ENCODE data around the gene FRAS1.
"Not testable (repeated sequence)": the region's sequence is repeated elsewhere in the genome, so short reads cannot be mapped to it uniquely, and the experiment has no call there.

The FRAS1 gene

DNA sequence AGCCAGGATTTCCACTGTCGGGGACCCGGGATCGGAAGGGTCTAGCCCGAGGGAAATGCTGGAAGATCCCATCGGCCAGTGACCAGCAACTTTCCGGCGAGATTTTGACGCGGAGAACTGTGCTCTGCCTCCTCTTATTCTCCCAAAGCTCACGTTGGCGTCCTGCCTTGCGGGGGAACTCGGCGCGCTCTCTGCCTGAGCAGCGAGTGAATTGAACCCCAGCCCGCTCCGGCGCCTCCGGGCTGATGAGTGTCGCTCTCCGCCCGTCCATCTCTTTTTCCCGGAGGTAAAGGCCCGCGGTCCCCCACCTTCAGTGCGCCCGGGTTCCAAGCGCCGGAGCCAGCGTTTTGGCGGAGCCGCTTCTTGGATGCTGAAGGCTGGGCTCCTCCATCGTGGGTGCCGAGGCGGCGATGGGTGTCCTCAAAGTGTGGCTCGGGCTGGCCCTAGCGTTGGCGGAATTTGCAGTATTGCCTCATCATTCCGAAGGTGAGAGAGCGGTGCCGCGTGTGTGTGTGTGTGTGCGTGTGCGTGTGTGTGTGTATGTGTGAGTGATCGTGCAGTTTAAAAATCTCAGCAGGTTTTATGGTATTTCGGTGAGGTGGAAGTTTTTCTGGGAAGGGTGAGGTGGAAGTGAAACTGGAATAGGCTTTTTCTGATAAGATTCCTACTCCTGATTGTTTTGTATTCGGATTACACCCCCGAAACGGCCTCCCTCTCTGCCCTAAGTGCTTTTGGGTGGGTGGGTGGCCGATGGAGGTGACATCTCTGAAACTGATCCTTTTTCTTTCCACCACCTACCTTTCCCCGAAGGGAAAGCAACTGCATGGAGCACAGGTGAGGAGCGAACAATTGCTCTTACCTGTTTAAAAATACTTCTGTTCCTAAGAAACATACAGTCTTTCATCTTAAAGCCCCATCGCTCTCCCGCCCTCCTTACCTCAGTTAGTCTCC is 752 bp downstream of the FRAS1 start:
- no peak for DNase-seq

DNA sequence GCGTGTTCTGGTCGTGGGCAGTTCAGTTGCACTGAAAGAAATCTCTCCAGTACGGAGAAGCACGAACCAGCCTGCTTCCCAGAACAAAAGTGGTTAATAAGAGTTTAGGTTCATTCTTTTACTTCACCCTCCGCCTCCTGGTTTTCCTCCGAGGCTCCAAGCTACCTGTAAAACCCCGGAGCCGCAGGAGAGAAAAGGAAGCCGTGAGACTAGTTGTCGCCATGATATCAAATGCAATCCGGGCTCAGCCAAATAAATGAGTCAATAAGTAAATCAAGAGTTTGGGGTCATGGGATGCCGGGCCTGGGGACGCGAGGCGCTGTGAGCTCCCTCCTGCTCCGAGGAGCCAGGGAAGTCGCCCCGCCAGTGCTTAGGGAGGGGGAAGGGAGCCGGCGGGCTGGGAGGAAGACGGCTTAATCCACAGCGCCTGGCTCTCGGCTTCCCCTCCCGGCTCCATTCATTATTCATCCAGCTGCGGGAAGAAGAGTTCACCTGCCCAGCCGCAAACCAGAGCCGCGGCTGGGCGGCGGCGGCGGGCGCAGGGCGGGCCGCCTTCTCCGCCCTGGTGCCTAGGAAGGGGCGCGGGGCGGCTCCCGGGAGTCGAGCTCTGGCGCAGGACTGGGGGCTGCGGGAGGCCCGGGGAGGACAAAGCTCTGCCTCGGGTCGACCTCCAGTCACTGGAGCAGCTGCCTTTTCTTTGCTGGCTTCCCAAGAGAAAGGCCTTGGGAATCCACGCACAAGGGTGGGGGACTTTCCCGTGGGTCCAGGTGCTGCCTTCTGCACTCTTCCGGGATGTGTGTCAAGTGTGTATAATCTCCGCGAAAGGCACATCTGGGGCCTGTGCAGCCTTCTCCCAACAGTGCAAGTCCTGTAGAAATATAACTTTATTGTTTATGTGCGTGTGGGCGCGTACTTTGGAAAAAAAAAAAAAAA is 1.7 kb downstream of the FRAS1 start:
- DNase-seq = no peak

DNA sequence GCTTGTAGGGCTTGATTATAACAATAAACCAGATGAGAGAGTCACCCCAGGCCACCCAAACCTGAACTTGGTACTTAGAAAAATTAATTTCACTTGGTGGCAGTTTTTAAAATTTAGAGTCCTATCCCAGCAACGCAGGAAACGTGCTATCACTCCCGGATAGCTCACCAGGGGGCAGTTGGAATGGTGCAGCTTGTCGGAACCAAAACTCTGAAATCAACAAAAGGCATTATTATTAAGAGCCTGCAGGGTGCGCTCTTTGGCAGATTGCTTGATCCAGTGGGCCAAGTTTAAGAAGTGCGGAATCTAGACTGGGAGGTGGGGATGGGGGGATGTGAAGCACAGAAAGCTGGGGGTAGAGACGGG is 2.4 kb downstream of the FRAS1 start:
- DNase-seq = no peak

DNA sequence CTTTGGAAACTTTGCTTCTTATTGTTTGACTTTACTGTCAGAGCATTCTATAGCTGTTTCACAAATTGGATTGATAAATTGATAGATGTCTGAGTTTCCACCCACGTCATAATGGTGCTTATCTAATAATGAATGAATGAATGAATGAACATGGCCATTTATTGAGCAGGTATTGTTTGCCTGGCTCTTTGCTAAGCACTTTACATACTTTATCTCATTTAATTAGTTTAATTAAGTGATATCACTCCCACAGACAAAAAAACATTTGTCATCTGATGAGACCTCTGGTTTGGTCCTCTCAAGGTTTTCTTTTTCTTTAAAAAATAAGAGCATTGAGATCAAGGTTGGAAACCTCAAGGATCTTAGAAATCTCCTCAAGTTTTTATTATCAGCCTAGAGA is 2.8 kb downstream of the FRAS1 start:
- no peak for DNase-seq

DNA sequence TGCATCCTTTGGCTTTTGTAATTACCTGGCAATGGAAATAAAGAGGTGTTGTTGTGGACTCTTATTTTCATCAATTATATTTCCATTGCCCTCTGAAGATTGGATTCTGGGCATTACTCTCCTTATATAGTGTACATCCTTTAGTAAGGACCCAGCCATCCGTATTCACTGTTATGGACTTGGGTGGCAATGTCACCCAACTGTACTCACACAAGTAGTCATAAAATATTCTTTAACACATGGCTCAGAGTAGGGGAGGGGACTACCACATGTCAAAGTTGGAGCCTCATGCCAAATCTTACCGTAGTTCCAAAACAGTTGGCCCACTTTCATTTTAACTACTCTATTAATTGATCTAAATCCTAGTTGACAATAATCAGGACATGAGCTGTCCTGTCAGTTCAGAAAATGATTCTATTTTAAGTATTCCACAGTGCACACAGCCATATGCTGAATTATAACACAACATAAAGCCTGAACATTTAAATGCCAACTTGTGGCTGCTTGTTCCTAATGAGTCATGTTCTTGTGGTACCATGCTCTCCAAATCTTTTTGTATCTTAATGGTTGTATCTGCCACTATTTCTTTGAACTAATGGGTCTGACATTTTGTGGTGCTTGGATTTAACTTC is 4.9 kb downstream of the FRAS1 start:
- no peak for DNase-seq

DNA sequence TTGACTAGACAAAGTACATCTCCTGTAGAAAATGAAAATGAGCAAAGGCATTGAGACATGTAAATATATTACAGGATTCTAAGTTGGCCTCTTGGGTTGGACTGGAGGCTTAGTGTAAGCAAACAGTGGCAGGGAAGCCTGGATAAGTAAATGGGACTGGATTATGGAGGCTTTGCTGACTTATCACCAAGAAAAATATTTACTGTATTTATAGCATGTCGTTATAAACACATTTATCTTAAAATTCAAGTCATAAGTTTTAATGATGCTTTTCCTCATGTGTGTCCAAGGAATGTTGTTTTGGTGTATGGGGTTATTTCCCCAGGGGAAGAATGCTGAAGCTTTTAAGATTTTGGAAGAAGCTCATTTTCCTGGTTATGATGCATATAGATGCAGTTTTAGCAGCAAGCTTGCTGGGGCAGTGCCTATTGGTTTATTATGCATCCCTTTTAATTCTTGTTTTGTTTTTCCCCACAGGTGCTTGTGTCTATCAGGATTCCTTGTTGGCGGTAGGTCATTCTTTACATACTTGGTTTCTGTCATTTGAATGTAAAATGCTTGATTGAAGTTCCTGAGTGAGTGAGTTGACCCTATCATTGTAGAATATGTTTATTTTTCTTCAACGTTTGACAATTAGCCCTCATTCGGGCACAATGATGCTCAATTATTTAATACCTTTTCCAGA is 8.5 kb downstream of the FRAS1 start:
- DNase-seq = no peak

DNA sequence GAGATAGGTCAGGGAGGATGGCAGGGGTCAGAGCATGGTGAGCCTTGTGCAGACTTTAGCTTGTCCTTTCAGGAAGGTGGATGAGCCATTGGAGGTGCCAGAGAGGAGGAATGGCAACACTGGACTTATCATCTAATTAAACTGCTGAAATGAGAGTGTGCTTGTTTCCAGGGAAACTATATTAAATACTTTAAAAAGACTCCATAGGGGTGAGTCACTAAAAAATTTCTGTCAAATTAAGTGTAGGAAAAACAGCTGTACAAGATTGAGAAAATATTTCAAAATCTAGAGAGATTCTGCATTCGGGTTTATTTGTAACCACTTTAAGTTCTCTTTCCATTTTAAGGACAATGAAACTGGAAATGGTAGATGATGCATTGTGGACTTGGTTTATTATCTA is 11.4 kb downstream of the FRAS1 start:
- no peak for DNase-seq

DNA sequence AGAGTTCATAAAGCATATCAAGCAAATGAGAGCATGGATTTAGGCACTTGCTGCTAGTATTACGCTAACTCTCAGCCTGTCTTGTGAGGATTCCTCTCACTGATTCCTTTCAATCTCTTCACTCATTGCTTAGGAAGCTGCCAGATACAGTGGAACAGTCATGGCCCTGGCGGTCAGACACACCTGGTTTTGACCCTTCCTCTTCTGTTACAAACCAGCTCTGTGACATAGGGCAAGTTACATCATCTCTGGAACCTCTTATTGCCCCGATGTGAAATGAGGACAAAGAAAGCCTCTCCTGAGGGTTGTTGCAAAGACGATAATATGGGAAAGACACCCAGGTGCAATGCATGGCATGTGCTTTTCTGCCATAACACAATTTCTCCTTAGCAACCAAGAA is 12.2 kb downstream of the FRAS1 start:
- DNase-seq = no peak

DNA sequence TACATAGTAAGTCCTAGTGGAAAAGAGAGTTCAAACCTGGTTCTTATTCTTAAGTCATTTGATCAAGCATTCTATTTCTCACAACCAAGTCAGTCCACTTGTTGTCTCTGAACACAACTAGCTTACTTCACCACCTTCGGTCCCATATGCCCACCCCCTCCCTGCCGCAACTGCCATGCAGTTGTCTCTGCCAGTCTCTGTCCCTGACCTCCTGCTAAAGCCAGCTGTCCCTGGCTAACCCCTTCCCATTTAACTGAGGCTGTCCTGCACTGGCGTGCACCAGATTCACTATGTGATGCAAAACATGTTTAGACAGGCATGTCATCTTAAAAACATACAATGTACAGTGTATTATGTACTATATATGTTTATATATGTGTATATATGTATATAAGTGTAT is 12.7 kb downstream of the FRAS1 start:
- no peak for DNase-seq

DNA sequence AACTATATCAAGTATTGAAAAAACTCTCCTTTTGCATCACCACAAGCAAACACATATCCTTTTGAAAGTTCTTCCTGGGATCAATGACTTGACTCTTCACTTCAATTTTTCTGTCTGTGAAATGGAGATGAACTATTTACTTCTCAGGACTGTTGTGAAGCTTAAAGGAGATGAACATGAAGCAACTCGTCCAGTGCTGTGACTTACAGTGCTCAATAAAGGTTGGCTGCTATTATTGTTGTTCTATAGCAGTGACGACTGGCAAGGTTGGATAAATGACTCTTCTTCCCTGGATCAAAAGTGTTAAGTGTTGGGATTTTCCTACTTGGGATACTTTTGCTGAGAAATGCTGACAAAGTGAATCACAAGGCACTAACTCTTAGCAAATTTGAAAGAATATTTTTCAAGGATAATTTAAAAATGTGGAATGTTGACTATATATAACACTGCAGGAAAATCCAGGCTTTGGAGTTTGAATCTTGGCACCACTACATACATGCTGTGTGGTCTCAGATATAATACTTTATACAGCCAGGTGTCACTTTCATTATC is 13.7 kb downstream of the FRAS1 start:
- DNase-seq = no peak

DNA sequence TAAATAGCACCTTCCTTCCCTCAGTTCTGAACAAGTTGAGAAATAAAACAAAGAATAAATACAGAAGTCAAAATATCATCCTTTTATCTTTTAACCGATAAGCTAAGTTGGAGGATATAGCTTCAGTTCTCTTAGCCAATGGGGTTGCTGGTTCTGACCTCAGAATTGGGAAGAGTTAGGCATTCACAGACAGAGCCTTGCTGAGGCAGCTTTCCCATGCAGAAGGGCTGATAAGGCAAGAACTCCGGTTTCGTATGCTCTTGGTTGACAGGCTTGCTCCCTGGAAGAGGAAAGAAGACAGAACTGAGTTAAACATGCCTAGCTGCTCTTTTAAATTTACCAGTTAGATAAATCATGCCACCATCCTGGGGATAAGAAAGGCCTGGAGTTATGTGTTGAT is 17.6 kb downstream of the FRAS1 start:
- no peak for DNase-seq

DNA sequence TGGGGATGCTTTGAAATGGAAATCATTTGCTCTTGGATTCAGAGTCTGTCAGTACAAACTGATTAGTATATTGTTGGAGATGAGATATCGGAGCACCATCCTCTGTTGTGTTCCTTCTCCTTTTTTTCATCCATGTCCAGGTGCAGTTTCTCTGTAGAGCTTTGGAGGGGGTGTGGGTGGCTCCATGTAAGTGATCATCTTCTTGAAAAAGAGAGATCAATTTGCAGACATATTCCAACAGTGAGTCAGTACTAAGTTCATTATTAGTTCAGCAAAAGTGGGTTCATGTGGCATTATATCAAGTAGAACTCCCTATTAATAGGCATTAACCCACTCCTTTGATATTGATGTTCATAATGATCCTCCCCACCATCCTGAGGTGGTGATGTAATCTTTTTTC is 18.9 kb downstream of the FRAS1 start:
- DNase-seq = no peak

DNA sequence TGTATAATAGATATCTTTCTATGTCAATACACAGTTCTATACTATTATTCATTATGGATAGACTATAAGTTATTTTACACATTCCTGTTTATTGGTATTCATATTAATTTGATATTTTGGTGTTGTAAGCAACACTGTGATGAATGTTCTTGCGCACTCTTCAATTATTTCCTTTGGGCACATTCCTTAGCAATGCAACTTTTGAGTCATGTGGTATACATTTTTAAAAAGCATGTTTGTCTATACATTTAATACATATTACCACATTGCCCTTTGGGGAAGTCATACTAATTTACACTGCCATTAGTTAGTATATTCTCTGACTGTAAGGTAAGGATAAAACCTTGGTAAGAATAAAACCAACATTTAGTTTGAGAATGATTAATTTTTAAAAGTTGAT is 21.0 kb downstream of the FRAS1 start:
- no peak for DNase-seq

DNA sequence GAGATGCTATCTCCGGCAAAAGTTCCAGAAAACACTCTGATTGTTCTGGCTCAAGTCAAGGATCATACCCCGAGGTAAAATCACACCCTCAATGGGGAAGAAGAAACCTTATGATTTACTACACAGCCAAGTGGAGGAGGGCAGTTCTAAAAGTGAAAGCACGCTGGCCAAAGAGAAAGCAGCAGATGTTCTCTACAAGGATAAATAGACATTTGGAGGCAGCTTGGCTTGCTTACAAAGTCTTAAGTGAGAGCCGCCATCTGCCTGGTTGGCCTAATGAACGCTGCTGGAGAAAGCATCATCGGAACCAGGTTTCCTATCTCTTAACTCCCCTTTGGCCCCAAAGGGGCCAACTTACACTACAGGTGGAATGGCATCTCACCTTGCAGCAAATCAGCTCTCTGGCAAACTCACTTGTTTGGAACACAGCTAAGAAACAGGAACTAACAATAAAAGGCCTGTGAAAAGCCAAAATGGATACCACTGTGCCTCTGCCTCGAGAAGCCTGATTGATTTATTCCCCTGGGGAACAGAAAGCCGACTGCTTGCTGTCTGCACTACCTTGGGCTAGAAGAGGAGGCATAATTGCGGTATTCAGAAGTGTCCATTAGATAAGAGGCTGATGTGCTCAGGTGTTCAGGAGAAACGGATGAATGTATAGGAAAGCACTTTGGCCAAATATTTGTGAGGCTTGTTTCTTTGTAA is 22.8 kb downstream of the FRAS1 start:
- DNase-seq = no peak

DNA sequence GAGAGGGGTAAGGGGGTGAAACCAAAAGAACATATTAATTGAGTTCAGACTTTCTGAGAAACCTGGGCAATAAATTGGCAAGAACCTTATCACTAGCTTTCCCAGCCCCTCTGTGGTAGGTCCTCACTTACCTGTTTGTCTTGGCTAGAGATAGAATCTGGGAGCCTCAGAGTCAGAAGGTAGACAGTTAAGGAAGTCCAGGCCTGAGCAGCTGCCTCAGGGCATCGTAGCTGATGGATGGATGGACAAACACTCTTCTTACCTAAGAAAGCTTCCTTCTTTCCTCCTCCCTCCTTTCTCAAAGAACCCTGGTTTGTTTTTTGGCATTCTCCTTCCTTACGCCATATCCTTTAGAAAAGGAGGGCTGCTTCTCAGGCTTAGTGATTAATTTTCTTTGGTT is 24.4 kb downstream of the FRAS1 start:
- no peak for DNase-seq

DNA sequence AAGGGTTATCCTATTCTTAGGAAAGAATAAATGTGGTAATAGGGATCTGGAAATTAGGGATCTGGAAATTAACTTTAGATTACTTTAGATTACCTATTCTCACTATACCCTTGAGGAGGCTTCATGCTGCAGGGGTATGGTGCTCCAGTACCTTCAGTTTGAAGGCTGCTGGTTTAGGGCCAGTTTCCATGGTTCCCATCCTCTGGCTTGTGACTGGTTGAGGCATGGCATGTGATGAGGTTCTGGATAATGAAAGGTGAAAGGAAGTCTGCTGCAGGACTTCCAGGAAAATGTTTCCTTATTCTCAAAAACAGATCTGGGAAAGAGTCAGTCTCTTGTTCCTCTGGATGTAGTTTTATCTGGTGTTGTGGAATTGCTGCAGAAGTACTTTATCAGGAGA is 25.9 kb downstream of the FRAS1 start:
- no peak for DNase-seq

DNA sequence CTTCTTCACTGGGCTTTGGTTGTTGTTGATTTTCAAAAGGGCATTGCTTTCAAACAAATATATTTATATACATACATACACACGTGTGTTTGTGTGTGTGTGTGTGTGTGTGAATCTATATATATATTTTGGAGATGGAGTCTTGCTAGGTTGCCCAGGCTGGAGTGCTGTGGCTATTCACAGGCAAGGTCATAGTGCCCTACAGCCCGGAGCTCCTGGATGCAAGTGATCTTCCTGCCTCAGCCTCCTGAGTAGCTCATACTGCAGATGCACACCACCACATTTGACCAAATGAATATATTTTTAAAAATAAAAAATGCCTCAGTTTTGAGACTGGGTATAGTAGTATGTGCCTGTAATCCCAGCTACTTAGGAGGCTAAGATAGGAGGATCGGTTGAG is 34.4 kb downstream of the FRAS1 start:
- DNase-seq = no peak

DNA sequence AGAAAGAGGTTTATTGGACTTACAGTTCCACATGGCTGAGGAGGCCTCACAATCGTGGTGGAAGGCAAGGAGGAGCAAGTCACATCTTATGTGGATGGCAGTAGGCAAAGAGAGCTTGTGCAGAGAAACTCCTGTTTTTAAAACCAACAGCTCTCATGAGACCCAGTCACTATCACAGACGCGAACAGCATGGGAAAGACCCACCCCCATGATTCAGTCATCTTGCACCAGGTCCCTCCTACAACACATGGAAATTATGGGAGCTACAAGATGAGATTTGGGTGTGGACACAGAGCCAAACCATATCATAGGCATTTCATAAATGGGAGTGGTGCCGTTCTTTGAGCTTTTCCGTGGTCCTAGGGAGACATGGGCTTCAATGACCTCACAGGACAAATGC is 35.2 kb downstream of the FRAS1 start:
- not testable (repeated sequence) for DNase-seq

DNA sequence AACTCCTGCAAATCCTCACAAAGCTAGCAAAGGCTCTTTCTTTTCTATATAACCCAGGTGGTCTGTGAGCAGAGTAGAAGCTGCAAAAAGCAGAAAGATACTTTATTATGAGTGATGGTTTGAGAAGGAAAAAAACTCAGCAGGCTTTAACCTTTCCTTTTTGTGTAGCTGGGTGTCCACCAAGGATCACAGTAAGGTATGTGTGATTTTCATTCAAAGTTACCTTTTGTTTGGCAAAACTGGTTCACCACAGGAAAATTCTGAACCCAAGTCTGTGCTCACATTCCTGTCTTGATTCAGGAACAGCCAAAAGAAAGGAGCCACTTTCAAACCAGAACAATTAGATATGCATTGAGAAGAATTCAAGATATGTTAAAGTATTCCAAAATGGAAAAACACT is 35.7 kb downstream of the FRAS1 start:
- DNase-seq = no peak

DNA sequence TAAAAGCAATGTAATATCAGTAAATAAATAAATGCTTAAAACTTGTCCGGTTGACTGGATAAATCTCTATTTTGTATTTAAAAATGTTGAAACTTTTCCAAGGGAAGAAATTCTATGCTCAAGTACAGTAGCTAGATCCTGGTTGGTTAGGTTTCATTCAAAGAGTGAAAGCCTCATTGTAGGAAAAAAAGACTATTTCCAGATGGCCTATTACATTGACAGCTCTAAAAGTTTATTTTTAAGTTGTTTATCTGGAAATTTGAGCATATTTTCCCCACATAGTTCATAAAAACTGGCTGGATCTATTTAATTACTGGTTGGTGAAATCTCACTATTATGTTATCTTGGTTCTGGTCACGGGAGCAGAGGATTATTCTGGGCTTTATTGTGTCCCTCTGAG is 38.0 kb downstream of the FRAS1 start:
- no peak for DNase-seq

DNA sequence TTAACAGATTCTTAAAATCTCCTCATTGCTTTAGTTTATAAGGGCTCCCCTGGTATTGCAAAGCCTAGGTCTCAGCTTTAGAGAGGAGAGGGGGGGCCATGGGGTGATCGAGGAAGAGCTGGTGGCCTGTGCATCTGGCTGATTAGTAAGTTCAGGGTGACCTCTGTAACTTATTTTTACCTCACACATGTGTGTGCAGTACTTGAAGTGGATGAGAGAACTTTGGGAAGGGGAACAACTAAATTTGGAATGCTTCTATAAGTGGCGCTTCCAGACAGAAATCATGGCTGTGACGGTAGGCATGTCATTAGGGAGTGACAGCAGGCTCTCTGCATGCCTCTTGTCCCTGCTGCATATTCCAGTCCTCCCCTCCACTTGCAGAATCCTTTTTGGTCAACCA is 41.9 kb downstream of the FRAS1 start:
- DNase-seq = no peak

DNA sequence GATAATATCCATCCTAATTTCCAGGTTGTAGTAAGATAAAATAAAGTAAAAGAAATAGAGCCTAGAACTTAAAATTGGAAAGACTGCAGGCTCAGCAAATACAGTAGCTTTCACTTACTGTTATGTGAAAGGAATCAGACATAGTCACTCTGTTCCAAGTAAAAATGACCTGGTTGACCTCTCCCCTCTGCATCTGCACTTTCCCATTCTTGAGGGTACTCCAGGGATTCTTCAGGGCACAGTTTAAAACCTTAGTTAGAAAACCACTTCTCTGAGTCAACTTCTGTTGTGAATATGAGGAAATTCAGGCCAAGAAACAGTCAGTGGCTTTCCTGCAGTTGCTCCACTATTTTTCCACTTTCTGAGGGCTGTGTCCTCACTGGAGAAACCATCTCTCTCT is 42.9 kb downstream of the FRAS1 start:
- DNase-seq = no peak

Data from cerebellar nuclear complex (tissue), 1 donor.